Panc1 (cell line): Measurements from ENCODE around the gene MEF2A. TPM values are rescaled to one million over a fixed set of nuclear protein-coding genes. Genes with fewer than 3 reads are reported as not detected.

Experiments
- ATAC-seq: fragments of 200-7000 bp; cut with Tn5 transposase; 2 replicates; pipeline ENCODE4 v1.9.1; 2020; ENCODE audit warnings: mild to moderate bottlenecking, moderate library complexity
- BruUV-seq: library from RNA; stranded (reverse); fragments of 400-500 nt; replicated peaks from 2 replicates; lab custom pipeline; 2021; lab: Mats Ljungman, UMichigan
- CTCF ChIA-PET: fragments of 300-600 bp; sonication (Branson Sonifier 250); formaldehyde crosslinking; loops from one replicate; lab custom pipeline; 2022; ENCODE audit warnings: antibody characterized with exemption; lab: Charles Lee
- POLR2A ChIA-PET: fragments of 300-600 bp; sonication (Branson Sonifier 250); formaldehyde crosslinking; loops from one replicate; lab custom pipeline; 2022; ENCODE audit warnings: antibody characterized with exemption; lab: Charles Lee
- DNase-seq: peaks from one replicate; pipeline ENCODE4 v3.0.0-alpha.2; 2010; ENCODE audit warnings: low read depth, low spot score
- H3K27ac ChIP-seq: 2 replicates; pipeline ENCODE4 v1.5.1; 2011; ENCODE audit warnings: mild to moderate bottlenecking, low read length, inconsistent platforms
- H3K27me3 ChIP-seq: fragments of 200-500 bp; sonication (Bioruptor generic); 2 replicates; pipeline ENCODE4 v1.6.0; 2014; ENCODE audit warnings: low read length, inconsistent platforms; ENCODE audit not compliant: control insufficient read depth, insufficient read depth
- H3K36me3 ChIP-seq: fragments of 200-500 bp; sonication (Bioruptor generic); 2 replicates; pipeline ENCODE4 v1.5.1; 2014; ENCODE audit warnings: inconsistent platforms, mild to moderate bottlenecking, low read length, moderate library complexity; ENCODE audit not compliant: control insufficient read depth, insufficient read depth
- H3K4me1 ChIP-seq: 2 replicates; pipeline ENCODE4 v1.5.1; 2011; ENCODE audit warnings: inconsistent platforms, mild to moderate bottlenecking, low read length, moderate library complexity; ENCODE audit not compliant: control insufficient read depth, insufficient read depth
- H3K4me3 ChIP-seq, 2 experiments: 2 replicates each; pipeline ENCODE4 v1.5.1; 2011 to 2012; ENCODE audit warnings: low read depth in 2 of 2, low read length in 2 of 2, mild to moderate bottlenecking in 2 of 2, inconsistent platforms in 1 of 2, moderate library complexity in 1 of 2
- H3K9me3 ChIP-seq: fragments of 200-500 bp; sonication (Bioruptor generic); 2 replicates; pipeline ENCODE4 v1.5.1; 2014; ENCODE audit warnings: low read depth, mild to moderate bottlenecking, inconsistent platforms, low read length, moderate library complexity; ENCODE audit not compliant: control insufficient read depth, insufficient read depth
- CTCF ChIP-seq: fragments of 450-650 bp; IDR thresholded peaks from 2 replicates; pipeline ENCODE4 v1.5.1; 2017; ENCODE audit warnings: mild to moderate bottlenecking
- POLR2AphosphoS5 ChIP-seq: IDR thresholded peaks from 2 replicates; pipeline ENCODE4 v1.6.1; 2012; ENCODE audit warnings: mild to moderate bottlenecking, low read depth, low read length, moderate library complexity
- REST ChIP-seq, 2 experiments: IDR thresholded peaks; 2 replicates each; pipeline ENCODE4 v1.6.1; 2011 to 2012; ENCODE audit warnings: low read depth in 2 of 2, control low read depth in 1 of 2, low read length in 1 of 2, mild to moderate bottlenecking in 1 of 2, moderate library complexity in 1 of 2; ENCODE audit not compliant: insufficient read depth in 1 of 2
- SIN3A ChIP-seq: IDR thresholded peaks from 2 replicates; pipeline ENCODE4 v1.6.1; 2012; ENCODE audit warnings: low read depth, mild to moderate bottlenecking, low read length, moderate library complexity, borderline replicate concordance; ENCODE audit not compliant: insufficient read depth
- TCF7L2 ChIP-seq: IDR thresholded peaks from 2 replicates; pipeline ENCODE4 v1.6.1; 2011; ENCODE audit warnings: mild to moderate bottlenecking, low read depth, low read length, inconsistent platforms
- in situ Hi-C: cut with HindIII; loops from 2 replicates; pipeline ENCODE4 v1.10.0; 2016; ENCODE audit warnings: low sequenced_read_pairs, low pct_unique_long_range_greater_than_20kb
- intact Hi-C: fragments of 100-400 bp; cut with micrococcal nuclease; formaldehyde crosslinking; loops from one replicate; pipeline ENCODE4 v1.10.0; 2022; ENCODE audit not compliant: unreplicated experiment
- total RNA-seq: library from RNA; stranded (reverse); gene quantifications from one replicate; pipeline ENCODE4 v1.2.1, GENCODE V29; 2021; ENCODE audit not compliant: unreplicated experiment

MEF2A gene
- total RNA-seq, 1 experiment from 2014 or later: 31.1 TPM

- no peak overlapping the region for H3K4me3 ChIP-seq
- no peaks in the 10 kb centered on the region for H3K36me3 ChIP-seq
- H3K27me3 ChIP-seq: no peaks in the 10 kb centered on the region
- H3K4me1 ChIP-seq: no peaks in the 10 kb centered on the region
- TF ChIP-seq POLR2AphosphoS5 (no peak), CTCF (no peak), SIN3A (no peak), REST (IDR thresholded peaks at IDR 0.05; ENCODE audit: insufficient read depth in 1 of 2, low read depth in 2 of 2, low read length in 1 of 2) (no peak), TCF7L2 (no peak)
- no peaks in the 10 kb centered on the region for H3K9me3 ChIP-seq
- intact Hi-C loops (no loop called here), in situ Hi-C loops (no loop called here)
- ChIA-PET POLR2A (no interaction called here), CTCF (no interaction called here)
- BruUV-seq: no TSS peak
- H3K27ac ChIP-seq: no peak overlapping the region
- DNase-seq: no peak
- ATAC-seq: no peak
Measured at GRCh38 chr15:99635145-99635544, 69.4 kb downstream of the MEF2A start.

GRCh38 chr15:99635794-99636193, 70.0 kb downstream of the MEF2A start:
- TF ChIP-seq TCF7L2 (no peak), REST (IDR thresholded peaks at IDR 0.05; ENCODE audit: insufficient read depth in 1 of 2, low read depth in 2 of 2, low read length in 1 of 2) (no peak), POLR2AphosphoS5 (no peak), CTCF (no peak), SIN3A (no peak)
- no peak for ATAC-seq

More at GRCh38 chr15:99635794-99636193, 70.0 kb downstream of the MEF2A start:
- no peaks in the 10 kb centered on the region for H3K9me3 ChIP-seq
- BruUV-seq: no TSS peak
- POLR2A ChIA-PET: no interaction called here
- no peak for DNase-seq
- no peak overlapping the region for H3K27ac ChIP-seq
- no peak overlapping the region for H3K4me3 ChIP-seq
- H3K27me3 ChIP-seq: no peaks in the 10 kb centered on the region
- no peaks in the 10 kb centered on the region for H3K36me3 ChIP-seq
- no peaks in the 10 kb centered on the region for H3K4me1 ChIP-seq
- CTCF ChIA-PET: no interaction called here
- intact Hi-C loops (no loop called here), in situ Hi-C loops (no loop called here)
